ENCODE measurements around the gene SEH1L.
"Not testable (repeated sequence)": the region's sequence is repeated elsewhere in the genome, so short reads cannot be mapped to it uniquely, and the experiment has no call there.

Gene SEH1L

DNA sequence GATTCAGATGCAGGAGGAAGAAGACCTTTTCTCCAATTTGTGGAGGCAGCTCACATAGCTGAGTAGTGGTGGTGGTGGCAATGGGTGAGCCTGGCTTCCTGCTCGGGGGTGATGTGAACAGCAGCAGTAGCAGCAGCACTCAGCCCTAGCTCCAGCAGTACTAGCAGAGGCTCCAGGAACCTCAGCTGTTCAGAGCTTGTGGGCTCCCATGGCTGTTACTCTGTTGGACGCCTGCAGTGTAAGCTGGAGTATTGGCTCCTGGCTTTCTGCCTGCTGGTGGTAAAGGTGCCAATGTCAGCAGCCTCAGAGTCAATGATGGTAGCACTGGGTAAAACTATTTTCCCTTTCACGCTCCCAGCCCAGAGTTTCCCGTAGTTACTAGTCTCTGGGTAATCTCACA is 3.1 kb upstream of the SEH1L start:
- no peak for DNase-seq

DNA sequence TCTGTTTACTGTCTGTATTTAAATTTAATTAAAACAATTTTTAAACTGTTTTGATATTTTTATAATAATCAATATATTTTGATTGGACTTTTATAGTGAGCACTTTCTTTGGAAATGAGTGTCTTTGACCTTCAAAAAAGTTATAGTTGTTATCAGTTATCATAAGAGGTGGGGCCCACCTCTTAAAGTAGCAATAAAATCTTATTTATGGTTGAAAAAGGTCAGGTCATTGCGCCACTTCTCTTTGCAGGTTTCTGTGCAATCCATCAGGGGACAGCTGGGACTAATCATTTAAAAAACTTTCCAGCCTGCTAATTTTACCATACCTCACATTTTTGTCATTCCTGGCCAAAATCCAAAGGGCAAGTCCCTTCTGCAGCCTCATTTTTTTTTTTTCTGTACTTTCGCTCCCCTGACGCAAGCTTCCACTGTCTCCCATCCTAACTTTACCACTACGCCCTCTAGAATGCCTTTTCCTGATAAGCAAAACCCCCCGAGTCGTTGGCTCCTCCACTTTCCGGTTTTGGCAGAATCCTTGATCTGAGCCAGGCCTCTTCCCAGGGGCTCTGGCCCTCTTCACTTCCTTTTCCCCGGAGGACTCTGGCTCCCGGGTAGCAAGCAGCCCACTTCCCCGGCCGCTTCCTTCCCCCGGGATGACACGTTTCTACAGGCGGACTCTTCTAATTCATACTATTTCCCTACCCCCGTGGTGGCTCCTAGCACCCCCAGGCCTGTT is 1.1 kb upstream of the SEH1L start:
- DNase-seq, result no peak

DNA sequence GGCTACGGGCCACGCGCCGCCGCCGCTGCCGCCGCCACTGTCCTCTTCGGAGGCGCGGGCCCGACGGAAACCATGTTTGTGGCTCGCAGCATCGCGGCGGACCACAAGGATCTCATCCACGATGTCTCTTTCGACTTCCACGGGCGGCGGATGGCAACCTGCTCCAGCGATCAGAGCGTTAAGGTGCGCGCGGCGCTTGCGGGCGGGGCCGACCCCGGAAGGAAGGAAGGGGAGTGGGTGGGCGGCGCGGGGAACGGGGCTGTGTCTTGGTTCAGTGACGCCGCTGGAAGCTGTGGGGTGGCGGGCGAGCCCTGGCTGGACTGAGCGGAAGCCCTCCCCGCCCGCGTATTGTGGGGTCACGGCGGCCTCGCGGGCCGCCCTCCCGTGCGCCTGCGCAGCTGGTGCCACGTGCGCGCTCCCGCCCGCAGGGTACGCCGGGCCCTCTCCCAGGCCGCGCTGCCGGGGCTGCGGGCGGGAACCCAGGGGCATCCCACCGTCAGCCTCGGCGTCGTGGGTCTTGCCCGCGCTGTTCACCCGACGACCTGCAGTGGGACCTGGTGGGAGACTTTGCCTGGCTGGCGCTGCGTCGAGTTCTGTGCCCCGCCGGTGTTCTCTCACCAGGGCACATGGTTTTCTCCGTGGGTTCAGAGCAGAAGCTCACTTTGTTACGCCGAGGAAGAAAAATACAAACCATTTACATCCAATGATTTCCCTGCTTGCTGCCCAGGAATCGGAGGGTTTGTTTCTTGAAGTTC is 416 bp downstream of the SEH1L start:
- DNase-seq, result peak; percentile 93

DNA sequence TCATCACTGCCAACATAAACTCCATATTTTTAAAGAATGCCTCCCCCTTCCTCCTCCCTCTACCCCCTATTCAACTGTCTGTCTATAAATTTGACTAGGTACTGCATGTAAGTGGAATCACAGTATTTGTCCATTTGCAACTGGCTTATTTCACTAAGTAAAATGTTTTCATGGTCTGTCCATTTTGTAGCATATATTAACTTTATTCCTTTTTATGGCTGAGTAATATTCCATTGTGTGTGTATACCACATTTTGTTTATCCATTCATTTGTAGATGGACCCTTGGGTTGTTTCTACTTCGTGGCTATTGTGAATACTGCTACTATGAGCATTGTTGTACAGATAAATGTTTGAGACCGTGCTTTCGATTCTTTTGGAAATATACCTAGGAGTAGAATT is 10.7 kb downstream of the SEH1L start:
- DNase-seq, result no peak

GRCh38 chr18:12960395-12960794 is 12.6 kb downstream of the SEH1L start:
- no peak for DNase-seq

GRCh38 chr18:12960853-12961397 is 13.1 kb downstream of the SEH1L start:
- DNase-seq, result no peak

GRCh38 chr18:12963069-12963468 is 15.3 kb downstream of the SEH1L start:
- no peak for DNase-seq

GRCh38 chr18:12968115-12968514 is 20.3 kb downstream of the SEH1L start:
- DNase-seq, result no peak

DNA sequence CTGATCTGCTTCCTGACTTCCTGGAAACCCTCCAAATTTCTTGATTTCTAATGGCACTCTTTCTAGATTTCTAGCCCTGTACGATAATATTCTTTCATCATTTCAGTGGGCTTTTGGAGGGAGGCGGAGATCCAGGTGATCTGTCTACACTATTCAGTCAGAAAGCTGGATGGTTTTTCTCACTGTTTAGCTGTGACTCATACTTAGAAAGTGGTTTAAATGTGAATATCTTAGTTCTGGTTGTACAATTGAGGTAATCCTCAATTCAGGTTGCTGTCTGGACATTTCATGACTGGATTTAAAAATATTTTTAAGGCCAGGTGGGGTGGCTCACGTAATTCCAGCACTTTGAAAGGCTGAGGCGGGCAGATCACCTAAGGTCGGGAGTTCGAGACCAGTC is 20.8 kb downstream of the SEH1L start:
- DNase-seq, result no peak

DNA sequence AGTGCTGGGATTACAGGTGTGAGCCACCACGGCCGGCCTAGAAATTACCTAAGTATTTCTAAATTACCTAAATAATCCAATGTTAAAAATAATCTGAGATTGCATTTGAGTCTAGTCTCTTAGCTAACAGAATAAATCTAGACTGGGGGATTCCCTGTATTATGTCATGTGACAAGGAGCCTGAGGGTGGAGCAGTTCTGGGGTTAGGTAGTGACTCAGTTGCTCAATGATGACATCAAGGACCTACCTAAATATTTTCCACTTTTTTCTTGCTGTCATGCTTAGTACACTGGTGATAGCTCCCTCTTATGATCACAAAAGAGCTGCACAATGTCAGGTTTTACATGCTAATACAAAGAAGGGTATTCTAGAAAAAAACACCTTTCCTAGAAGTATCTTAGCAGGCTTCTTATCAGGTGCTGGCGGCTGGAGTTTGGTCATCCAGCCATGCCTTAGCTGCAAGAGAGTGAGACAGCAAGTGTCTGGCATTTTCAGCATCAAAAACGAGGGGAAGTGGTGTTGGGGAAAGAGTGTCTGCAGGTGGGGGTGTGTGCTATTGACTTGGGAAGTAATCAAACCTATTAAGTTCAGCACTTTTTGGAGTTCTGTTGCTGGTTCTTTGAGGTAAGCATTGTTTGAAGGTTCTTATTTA is 25.9 kb downstream of the SEH1L start:
- no peak for DNase-seq

DNA sequence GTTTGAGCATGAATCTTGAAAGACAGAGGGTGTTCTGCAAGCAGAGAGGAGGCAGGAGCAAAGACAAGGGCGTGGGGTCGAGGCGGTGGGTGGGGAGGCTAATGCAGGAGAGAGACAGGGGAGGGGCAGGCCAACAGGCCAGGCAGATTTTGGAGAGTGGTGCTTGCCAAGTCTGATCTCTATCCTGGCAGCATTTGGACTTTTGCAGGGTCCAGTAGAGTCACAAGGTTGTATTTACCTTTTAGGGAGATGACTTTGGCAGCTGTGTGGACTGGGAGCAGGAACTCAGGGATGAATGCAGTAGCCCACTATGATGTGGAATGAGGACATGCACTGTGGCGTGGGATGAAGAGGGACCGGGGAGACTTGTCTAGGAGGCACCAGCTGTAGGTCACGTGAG is 27.7 kb downstream of the SEH1L start:
- DNase-seq, result no peak

DNA sequence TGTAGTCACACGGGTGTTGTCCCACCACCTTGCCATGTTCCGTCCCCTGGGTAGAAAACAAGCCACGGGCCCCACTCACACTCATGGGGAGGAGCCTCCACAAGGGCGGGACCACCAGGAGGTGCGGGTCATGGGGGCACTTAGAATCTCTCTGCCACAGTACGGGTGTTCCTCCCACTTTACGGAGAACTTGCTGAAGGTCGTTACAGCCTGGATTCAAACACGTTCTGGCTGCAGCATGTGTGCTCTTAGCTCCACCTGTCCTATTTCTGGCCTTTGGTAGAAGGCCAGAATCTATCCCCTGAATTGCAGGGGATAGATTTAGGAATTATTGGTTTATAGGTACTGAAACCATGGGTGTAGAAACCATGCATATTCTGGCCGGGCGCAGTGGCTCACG is 28.5 kb downstream of the SEH1L start:
- no peak for DNase-seq

- not testable (repeated sequence) for DNase-seq
Observed at GRCh38 chr18:12980065-12980464, 32.3 kb downstream of the SEH1L start.

DNA sequence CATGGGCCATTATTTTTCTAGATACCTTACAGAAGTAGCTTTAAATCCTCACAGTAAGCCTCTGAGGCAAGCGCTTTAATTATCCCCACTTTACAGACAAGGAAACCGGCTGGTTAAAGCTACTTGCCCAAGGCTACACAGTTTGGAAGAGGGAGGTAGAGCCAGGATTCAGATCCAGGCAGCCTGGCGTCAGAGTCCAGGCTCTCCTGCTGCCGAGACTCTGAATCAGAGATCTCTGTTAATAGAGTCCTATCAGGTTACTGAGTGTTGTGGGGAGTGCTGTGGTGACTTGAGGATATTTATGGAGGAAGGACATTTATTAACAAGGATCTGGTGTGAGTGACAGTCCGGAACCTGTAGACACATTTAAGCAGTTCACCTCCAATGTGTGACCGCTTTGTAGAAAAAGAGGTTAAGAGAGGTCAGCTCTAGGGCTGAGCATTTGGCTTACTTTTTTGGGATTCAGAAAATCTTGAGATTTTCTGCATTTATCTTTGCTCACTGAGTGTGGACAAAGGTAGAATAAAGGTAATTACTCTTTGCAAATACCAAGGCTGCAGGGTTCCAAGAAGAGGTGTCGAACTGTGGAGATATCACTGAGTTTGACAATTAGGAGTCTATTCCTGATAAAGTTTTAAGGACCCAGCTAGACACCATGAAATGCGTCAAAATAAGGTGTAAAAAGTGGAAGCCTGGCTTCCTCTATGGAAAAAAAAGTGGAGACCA is 41.7 kb downstream of the SEH1L start:
- DNase-seq, result no peak

GRCh38 chr18:12990123-12990475 is 42.3 kb downstream of the SEH1L start:
- DNase-seq, result no peak

DNA sequence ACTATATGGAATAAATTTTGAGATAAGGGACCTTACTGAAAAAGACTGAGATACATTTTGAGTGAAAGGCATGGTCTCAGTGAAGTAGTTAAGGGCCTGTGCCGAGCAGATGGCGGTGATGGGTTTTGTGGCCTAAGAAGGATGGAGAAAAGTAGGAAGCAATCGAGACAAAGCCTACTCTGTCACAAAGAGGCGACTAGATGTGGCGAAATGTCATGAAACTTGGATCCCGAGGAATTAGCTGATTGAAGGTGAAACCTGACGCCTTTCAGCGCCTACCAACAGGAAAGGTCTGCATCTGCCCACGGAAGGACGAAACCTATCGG is 42.8 kb downstream of the SEH1L start:
- peak; percentile 68 for DNase-seq

DNA sequence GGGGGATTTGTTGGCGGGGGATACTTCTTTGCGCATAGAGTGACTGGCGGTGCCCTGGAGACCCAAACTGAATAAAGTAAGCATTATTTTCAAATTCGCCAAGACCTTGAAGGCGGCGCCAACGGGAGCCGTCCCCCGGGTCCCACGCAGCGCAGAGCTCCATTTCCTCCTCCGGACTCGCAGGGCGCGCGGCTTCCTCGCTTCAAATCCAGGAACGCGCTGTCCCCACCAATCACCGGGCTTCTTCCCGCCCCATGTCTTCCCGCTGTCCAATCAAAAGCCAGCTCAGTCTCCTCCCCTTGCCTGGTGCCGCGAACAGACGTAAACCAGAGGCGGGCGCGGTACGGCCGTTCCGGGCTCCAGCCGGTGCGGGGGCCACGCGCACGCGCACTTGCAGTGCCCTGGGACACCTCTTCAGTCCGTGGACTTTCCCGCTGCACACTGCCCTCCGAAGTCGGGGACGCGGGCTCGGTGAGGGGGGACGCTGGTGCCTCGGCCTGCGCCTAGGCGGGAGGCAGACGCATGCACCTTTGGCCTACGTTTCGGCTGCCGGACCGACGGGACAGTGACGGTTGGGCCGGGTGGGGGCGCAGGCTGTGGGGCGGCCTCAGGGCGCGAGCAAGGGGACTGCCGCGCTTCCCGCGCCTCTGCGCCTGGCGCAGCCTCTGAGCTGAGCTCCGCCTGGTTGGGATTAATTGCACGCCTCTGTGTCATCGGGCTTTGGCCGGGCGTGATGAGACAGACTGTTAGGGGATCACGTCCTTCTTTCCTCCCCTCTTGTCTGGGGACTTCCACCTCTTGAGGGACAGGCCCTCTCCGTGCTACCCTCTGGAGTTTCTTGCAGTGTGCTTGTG is 43.4 kb downstream of the SEH1L start, which contains the start of gene CEP192:
TSS of gene CEP192 (plus strand) at position 396 of the 854 bp plus-strand sequence. CDS start 8,063 bp downstream, outside the sequence.
- peak; percentile 94 for DNase-seq

- no peak for DNase-seq
Observed at GRCh38 chr18:12991821-12992179, 44.0 kb downstream of the SEH1L start.

DNA sequence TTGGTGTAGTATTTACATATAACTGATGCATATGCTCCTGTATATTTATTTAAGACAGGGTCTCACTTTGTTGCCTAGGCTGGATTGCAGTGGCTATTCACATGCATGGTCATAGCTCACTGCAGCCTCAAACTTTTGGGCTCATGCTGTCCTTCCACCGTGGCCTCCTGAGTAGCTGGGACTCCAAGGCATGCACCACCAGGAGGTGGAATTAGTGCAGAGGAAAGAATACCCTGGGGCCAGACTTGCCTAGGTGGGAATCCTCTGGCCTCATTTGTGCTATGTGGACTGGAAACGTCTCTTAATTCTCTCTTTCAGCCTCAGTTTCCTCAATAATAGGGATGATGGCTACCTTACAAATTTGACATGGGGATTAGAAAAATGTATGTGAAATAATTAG is 45.6 kb downstream of the SEH1L start:
- DNase-seq, result no peak

- no peak for DNase-seq
Observed at GRCh38 chr18:12995424-12995823, 47.6 kb downstream of the SEH1L start.

- no peak for DNase-seq
Observed at GRCh38 chr18:12995952-12996477, 48.2 kb downstream of the SEH1L start.

Measured in KG1 (cell line).